SKM-1 (cell line): ENCODE measurements around the gene CITED1.
"Not testable (repeated sequence)": the region's sequence is repeated elsewhere in the genome, so short reads cannot be mapped to it uniquely, and the experiment has no call there.

Source experiments
- DNase-seq: peaks from one replicate; lab custom pipeline; 2025; ENCODE audit not compliant: unreplicated experiment; lab: John Stamatoyannopoulos, UW

The CITED1 gene

GRCh38 chrX:72305286-72306084, at the start of gene CITED1:
Gene CITED1, minus strand, starts transcription at chrX:72305914. Its CDS starts 3,045 bp downstream, at chrX:72302869.
- DNase-seq = no peak

DNA sequence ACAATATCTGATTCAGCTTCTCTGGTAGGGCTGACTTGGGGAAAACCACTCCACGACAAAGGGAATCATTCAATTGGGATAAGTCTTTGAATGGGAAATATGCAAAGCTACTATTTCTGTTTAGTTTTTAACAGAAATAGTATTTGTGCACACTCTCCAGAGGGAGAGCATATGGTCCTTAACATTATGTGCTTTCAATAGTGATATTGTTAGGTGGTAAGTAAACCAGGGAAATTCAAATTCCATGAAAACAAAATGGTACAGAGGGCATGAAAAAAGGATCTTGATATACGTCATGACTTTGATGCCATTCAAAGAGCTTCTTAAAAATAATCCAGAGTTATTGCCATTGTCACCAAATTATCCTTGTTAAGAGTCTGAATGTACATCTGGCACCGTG, 47.1 kb upstream of the CITED1 start:
- no peak for DNase-seq

GRCh38 chrX:72351606-72352334, 46.1 kb upstream of the CITED1 start:
- DNase-seq = no peak

DNA sequence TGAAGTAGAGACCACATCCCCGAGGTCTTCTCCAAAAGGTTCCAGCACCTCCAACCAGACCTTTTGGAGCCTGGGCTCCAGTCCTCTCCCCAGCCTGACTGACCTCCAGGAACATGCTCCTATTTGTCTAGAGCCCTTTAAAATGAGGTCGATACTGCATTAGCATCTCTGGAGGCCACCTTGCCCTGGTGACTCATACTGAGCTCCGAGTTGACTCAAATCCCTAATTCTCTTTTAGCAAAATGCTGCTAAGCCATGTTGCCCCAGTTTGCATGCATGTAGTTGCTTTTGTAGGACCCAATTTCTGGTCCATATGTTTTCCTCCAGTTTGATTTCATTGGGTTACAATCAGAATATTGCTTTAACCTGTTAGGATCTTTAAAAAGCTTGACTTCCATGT, 43.5 kb upstream of the CITED1 start:
- no peak for DNase-seq

DNA sequence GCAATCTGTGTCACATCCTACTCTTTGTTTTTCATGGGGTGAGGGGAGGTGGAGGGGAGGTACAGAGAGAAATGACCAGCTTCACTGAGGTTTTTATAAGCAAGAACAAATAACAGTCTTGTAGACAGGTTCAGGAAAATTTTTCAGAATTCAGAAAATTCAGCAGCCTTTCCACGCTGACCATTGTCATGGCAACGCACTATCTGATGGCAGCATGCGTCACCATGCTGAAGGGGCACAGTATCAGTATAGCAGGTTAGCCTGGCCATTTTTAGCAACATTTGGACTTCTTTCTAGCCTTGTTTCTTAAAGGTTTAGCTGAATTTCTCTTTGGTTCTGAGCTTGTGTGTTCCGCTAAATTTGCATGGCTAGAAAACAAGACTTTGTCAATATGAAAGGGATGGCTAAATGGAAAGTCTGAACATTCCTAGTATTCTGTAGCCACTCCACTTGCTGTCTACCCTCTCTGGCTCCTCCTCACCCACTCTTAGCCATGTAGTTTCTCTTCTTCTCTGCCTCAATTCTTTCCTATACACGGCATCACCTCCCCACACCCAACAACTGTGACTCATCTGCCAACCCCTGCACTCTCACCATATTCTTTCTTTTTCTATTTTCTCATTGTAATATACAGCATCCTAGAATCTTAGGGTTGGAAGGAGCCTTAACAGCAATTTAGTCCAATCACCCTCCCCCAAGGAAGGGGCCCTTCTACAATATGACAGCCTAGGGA, 42.7 kb upstream of the CITED1 start:
- no peak for DNase-seq

DNA sequence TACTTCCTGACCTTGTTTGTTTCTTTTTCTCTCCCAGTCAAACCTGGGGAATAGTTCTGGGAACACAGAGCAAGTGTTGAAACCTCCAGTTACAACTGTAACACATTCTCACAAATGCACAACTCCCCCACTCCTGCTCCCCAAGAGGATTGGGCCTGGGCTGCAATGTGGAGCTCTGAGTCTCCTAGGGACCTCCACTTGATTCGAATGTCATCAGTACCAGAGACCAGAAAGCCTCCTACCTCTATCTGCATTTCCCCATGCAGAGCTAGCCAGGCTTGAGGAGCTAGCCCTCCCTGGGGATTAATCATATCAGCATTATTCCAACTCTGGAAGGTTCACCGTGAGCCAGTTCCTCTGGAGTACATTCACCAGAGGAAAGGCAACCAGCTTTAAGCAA, 41.7 kb upstream of the CITED1 start:
- no peak for DNase-seq

DNA sequence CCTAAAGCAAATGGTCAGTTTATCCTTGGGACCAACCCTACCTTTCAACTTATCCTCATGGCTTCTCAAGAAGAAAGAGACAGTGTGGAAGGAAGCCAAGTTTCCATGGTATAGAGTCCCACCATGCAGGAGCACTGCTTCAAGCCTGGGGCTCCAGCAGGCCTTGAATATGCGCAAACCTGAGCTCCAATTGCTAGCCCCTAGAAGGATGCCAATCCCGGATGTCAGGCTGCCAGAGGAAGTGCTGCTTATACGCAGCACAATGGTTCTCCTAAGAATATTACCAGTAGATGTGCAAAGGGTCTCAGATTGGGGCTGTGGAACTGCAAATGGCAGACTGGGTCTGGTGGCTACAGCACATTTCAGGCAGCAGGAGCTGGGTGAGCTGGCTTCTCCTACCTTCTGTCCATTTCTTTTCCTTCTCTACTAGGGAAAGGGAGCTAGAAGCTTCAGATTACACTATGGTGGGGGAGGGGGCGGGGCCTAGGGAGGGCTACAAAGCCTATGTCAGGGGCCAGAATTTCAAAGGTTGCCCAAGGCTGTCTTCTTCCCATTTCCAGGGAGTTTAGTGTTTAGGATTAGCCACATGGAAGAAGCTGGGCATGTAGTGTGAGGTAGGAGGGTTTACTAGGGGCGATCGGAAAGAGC, 40.7 kb upstream of the CITED1 start:
- no peak for DNase-seq

DNA sequence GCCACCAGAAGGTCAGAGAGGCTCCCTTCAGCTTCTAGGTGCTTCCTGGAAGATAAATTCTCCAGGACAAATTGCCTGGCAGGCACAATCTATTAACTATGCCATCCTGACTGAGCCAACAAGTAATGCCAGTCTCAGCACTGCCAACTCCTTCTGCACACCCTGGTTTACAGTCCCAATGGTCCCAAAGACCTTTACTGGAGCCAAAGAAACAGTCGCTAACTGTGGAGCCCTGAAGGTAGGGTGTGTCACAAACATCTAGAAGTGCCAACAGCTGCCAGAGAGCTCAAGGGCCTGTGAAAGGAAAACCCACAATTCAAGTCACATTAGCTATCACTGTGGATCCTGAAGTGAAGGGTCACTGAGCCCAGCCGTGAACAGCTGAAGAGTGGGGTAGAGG, 34.9 kb upstream of the CITED1 start:
- no peak for DNase-seq

DNA sequence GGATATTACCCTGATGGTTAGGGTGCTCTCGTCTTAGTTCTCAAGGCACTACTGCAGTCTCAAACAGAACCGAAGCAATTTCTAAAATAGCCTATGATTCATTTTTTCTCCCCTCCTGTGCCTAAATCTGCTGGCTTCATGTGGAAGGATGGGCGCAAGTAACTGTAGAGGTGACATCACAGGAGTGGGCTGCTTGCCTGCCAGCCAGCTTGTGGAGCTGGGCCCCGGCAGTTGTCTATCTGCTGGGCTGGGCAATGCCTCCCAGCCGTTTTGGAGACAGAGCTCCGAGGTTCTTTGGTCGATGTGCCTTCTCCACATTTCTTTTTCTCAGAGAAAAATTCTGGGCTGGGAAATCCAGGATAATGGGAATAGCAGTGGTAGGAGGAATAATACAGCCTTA, 34.3 kb upstream of the CITED1 start:
- no peak for DNase-seq

DNA sequence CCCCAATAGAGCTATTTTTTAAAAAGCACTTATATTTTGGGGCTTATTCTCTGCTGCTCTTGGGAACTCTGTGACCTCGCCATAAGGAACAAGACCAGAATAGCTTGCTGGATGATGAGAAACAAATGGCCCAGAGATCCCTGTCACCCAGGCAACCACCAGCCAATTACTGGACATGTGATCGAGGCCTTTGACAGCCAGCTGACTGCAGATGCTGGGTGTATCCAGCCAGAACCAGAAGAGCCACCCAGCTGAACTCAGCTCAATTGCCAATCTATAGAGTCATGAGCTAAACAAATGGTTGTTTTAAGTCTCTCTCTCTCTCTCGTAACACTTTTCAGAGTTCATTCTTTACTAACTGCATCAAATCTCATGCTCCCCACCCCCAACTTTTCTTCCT, 24.4 kb upstream of the CITED1 start:
- DNase-seq = no peak

GRCh38 chrX:72326605-72327300, 21.0 kb upstream of the CITED1 start:
- DNase-seq = no peak

GRCh38 chrX:72319651-72320050, 13.9 kb upstream of the CITED1 start:
- not testable (repeated sequence) for DNase-seq

- DNase-seq = no peak
Observed at GRCh38 chrX:72317139-72317538, 11.4 kb upstream of the CITED1 start.

DNA sequence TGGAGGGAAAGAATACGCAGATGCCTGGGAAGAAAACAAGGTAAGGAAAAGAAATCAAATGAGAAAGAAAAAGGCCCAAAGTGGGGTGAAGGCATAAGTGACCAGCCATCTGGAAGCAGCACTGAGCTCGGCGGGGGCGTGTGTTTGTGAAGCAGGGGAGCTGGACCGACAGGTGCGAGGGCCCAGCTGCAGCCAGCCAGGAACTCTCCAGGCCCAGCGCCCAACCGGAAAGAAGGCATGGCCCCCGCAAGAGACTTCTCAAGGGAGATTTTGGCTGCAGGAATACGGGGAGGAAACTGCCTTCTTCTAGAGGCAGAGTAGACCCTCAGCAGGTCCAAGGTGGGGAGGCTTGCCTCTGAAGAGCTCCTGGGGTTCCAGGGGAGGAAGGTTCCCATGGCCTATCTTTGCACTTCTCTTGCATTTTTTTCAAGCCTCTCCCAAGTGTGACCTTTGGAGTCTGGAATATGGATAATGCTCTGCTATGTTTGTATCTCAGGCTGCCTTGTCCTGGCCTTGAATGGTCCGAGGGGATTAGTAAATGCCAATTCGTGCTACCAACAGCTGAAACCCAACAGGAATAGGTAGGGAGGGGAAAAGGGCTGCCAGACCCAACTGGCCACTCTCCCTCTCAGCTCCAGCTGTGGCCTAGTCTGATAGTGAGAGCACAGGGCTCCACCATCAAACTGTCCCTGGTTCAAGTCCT, 10.8 kb upstream of the CITED1 start:
- DNase-seq = no peak

DNA sequence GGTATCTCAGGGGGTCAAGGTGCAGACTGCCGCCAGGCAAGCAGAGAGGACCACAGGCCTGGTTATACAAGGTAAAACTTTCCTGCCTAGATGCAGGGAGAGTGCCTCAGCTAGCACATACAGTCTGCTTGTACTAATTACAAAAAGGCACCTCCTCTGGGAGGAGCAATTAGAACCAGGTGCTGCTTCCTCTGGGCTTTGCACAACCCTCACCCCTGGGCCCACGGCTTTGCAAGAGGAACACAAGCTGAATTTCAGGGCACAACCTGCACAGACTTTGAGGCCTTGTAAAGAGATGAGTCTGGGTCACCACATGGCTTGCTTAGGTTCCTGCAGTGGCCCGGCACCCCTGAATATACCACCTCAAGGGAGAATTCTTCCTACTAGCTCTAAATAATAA, 9.2 kb upstream of the CITED1 start:
- DNase-seq = no peak

- DNase-seq = no peak
Observed at GRCh38 chrX:72313707-72314641, 8.3 kb upstream of the CITED1 start.

- no peak for DNase-seq
Observed at GRCh38 chrX:72312311-72312940, 6.7 kb upstream of the CITED1 start.

DNA sequence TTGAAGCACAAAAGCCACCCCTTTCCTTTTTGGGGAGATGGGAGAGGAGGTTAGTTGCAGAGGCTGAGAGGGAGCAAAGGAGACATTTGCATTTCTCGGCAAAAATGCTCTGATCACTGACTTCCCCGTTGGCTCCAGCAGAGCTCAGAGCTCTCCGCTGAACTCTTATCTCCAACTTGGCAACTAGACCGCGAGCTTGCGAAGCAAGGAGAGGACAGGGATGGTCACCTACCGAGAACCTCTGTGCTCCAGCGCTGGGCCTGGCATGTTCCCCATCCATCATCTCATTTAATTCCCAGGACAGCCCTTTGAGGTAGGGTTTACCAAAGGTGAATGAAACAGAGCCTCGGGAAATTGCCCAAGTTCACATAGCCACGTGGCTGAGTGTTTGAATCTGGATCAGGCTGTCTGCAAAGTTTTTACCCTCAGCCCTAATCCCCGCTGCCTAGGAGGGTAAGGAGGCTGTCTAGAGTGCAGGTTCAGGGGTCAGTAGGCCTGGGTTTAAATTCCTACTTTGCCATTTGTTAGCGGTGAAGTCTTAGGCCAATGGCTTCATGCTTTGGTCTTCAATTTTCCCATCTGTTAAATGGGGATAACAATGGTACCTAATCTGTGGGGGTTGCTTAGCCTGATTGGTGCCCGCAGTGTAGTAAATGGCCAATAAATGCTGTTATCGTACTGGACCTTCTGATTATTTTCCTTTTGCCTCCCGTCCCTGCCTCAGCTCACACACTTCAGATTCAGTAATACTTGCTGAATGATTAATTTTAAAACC, 3.8 kb upstream of the CITED1 start:
- no peak for DNase-seq
